ENCODE results near the gene CCL4. TPM values are rescaled to one million over a fixed set of nuclear protein-coding genes. Genes with fewer than 3 reads are reported as not detected.
"Not testable (repeated sequence)": the region's sequence is repeated elsewhere in the genome, so short reads cannot be mapped to it uniquely, and the experiment has no call there.

CCL4 gene
- polyA plus RNA-seq, 1 donor from 2014 or later: not detected

- H2AFZ ChIP-seq (ENCODE audit: low read depth, low read length): no peak overlapping the region
- no peaks in the 10 kb centered on the region for H3F3A ChIP-seq (ENCODE audit: insufficient read depth, low read length, poor library complexity, severe bottlenecking)
- H3K27me3 ChIP-seq (ENCODE audit: insufficient read depth, low read depth, low read length): no peaks in the 10 kb centered on the region
- H4K20me1 ChIP-seq (ENCODE audit: insufficient read depth): no peaks in the 10 kb centered on the region
- no peaks in the 10 kb centered on the region for H3K36me3 ChIP-seq (ENCODE audit: insufficient read depth, low read length)
- H3K9me3 ChIP-seq (ENCODE audit: low read length): no peaks in the 10 kb centered on the region
- H3K9ac ChIP-seq (ENCODE audit: low read length): no peak overlapping the region
- no peak overlapping the region for H3K4me3 ChIP-seq (ENCODE audit: low read length)
- H3K27ac ChIP-seq (ENCODE audit: low read length): no peak overlapping the region
- no peak for TF ChIP-seq EZH2 (IDR thresholded peaks at IDR 0.05; ENCODE audit: borderline replicate concordance, insufficient read depth, low read length, poor library complexity, severe bottlenecking)
- no peak for TF ChIP-seq TAF1 (IDR thresholded peaks at IDR 0.05; ENCODE audit: low read depth)
- no peak for TF ChIP-seq MXI1 (conservative IDR thresholded peaks at IDR 0.05; ENCODE audit: poor library complexity, severe bottlenecking)
- no peak for TF ChIP-seq REST (IDR thresholded peaks at IDR 0.05; ENCODE audit: borderline replicate concordance)
- TF ChIP-seq, protein P1, sequence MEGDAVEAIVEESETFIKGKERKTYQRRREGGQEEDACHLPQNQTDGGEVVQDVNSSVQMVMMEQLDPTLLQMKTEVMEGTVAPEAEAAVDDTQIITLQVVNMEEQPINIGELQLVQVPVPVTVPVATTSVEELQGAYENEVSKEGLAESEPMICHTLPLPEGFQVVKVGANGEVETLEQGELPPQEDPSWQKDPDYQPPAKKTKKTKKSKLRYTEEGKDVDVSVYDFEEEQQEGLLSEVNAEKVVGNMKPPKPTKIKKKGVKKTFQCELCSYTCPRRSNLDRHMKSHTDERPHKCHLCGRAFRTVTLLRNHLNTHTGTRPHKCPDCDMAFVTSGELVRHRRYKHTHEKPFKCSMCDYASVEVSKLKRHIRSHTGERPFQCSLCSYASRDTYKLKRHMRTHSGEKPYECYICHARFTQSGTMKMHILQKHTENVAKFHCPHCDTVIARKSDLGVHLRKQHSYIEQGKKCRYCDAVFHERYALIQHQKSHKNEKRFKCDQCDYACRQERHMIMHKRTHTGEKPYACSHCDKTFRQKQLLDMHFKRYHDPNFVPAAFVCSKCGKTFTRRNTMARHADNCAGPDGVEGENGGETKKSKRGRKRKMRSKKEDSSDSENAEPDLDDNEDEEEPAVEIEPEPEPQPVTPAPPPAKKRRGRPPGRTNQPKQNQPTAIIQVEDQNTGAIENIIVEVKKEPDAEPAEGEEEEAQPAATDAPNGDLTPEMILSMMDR (IDR thresholded peaks at IDR 0.05; ENCODE audit: poor library complexity, severe bottlenecking): no peak
- no peak for TF ChIP-seq RAD21 (conservative IDR thresholded peaks at IDR 0.05)
- TF ChIP-seq EP300 (conservative IDR thresholded peaks at IDR 0.05; ENCODE audit: poor library complexity, severe bottlenecking): no peak
- no peak for TF ChIP-seq SMC3 (conservative IDR thresholded peaks at IDR 0.05; ENCODE audit: poor library complexity)
- no peak overlapping the region for H3K4me2 ChIP-seq (ENCODE audit: low read length)
- H3K79me2 ChIP-seq (replicated peaks; ENCODE audit: insufficient read depth, low read length): no peaks in the 10 kb centered on the region
- no peaks in the 10 kb centered on the region for H3K9me2 ChIP-seq (ENCODE audit: insufficient read depth, low read length)
Measured at GRCh38 chr17:36085765-36086164, 17.9 kb upstream of the CCL4 start.

GRCh38 chr17:36086791-36087190 is 16.8 kb upstream of the CCL4 start:
- Histone ChIP-seq H4K20me1 (ENCODE audit: insufficient read depth) (no peaks in the 10 kb centered on the region), H3K4me2 (ENCODE audit: low read length) (no peak overlapping the region), H3K79me2 (replicated peaks; ENCODE audit: insufficient read depth, low read length) (no peaks in the 10 kb centered on the region), H3K27ac (ENCODE audit: low read length) (no peak overlapping the region), H3K27me3 (ENCODE audit: insufficient read depth, low read depth, low read length) (no peaks in the 10 kb centered on the region), H3F3A (ENCODE audit: insufficient read depth, low read length, poor library complexity, severe bottlenecking) (no peaks in the 10 kb centered on the region), H3K4me3 (ENCODE audit: low read length) (no peak overlapping the region), H2AFZ (ENCODE audit: low read depth, low read length) (no peak overlapping the region), H3K9ac (ENCODE audit: low read length) (no peak overlapping the region), H3K36me3 (ENCODE audit: insufficient read depth, low read length) (no peaks in the 10 kb centered on the region), H3K9me2 (ENCODE audit: insufficient read depth, low read length) (no peaks in the 10 kb centered on the region), H3K9me3 (ENCODE audit: low read length) (no peaks in the 10 kb centered on the region)
- no peak for TF ChIP-seq POLR2AphosphoS5 (IDR thresholded peaks at IDR 0.05)
- no peak for TF ChIP-seq RAD21 (conservative IDR thresholded peaks at IDR 0.05)
- no peak for TF ChIP-seq TAF1 (IDR thresholded peaks at IDR 0.05; ENCODE audit: low read depth)
- no peak for TF ChIP-seq EZH2 (IDR thresholded peaks at IDR 0.05; ENCODE audit: borderline replicate concordance, insufficient read depth, low read length, poor library complexity, severe bottlenecking)
- TF ChIP-seq MXI1 (conservative IDR thresholded peaks at IDR 0.05; ENCODE audit: poor library complexity, severe bottlenecking): no peak
- TF ChIP-seq EP300 (conservative IDR thresholded peaks at IDR 0.05; ENCODE audit: poor library complexity, severe bottlenecking): no peak
- TF ChIP-seq SMC3 (conservative IDR thresholded peaks at IDR 0.05; ENCODE audit: poor library complexity): no peak
- no peak for TF ChIP-seq REST (IDR thresholded peaks at IDR 0.05; ENCODE audit: borderline replicate concordance)
- TF ChIP-seq, protein P1 (IDR thresholded peaks at IDR 0.05; ENCODE audit: poor library complexity, severe bottlenecking): no peak

- not testable (repeated sequence) for H3K36me3 ChIP-seq (ENCODE audit: insufficient read depth, low read length); H3K4me2 ChIP-seq (ENCODE audit: low read length); H3K27me3 ChIP-seq (ENCODE audit: insufficient read depth, low read depth, low read length); H3K9ac ChIP-seq (ENCODE audit: low read length); H3K9me3 ChIP-seq (ENCODE audit: low read length); H2AFZ ChIP-seq (ENCODE audit: low read depth, low read length); H3K27ac ChIP-seq (ENCODE audit: low read length); H4K20me1 ChIP-seq (ENCODE audit: insufficient read depth); H3K9me2 ChIP-seq (ENCODE audit: insufficient read depth, low read length); H3K4me3 ChIP-seq (ENCODE audit: low read length); H3F3A ChIP-seq (ENCODE audit: insufficient read depth, low read length, poor library complexity, severe bottlenecking); H3K79me2 ChIP-seq (replicated peaks; ENCODE audit: insufficient read depth, low read length)
Measured at GRCh38 chr17:36087471-36087870, 16.2 kb upstream of the CCL4 start.

All from neural cell (in vitro differentiated cells).